Measurements from ENCODE around the gene MACROD2. TPM values are rescaled to one million over a fixed set of nuclear protein-coding genes. Genes with fewer than 3 reads are reported as not detected.

The MACROD2 gene
- total and polyA plus RNA-seq, 2 experiments from 2014 or later = 2.8 to 4.3 TPM

GRCh38 chr20:15675813-15676484, 1680.6 kb downstream of the MACROD2 start:
- no peaks in the 10 kb centered on the region for H3K9me3 Mint-ChIP-seq
- Histone ChIP-seq H2AFZ (no peak overlapping the region), H3F3A (replicated peaks; ENCODE audit: low read depth) (no peaks in the 10 kb centered on the region), H3K79me2 (replicated peaks; ENCODE audit: insufficient read depth) (no peaks in the 10 kb centered on the region), H3K27me3 (ENCODE audit: insufficient read depth) (no peaks in the 10 kb centered on the region), H3K4me1 (ENCODE audit: insufficient read depth) (no peaks in the 10 kb centered on the region), H3K27ac (ENCODE audit: low read depth) (no peak overlapping the region), H4K20me1 (replicated peaks; ENCODE audit: insufficient read depth) (no peaks in the 10 kb centered on the region), H3K9me2 (ENCODE audit: insufficient read depth) (0 out of 2 replicates have a peak, but pooled peaks cover 9% of the 10 kb centered on the region), H3K36me3 (ENCODE audit: insufficient read depth) (no peaks in the 10 kb centered on the region), H3K4me2 (no peak overlapping the region), H3K4me3 (no peak overlapping the region)
- ATAC-seq (no peak), DNase-seq (ENCODE audit: low spot score) (no peak)
- H3K36me3 Mint-ChIP-seq (ENCODE audit: low read depth) = no peaks in the 10 kb centered on the region
- H3K4me3 Mint-ChIP-seq = no peak overlapping the region
- TF ChIP-seq REST (IDR thresholded peaks at IDR 0.05; ENCODE audit: unreplicated experiment) (no peak), EZH2 (IDR thresholded peaks at IDR 0.05; ENCODE audit: low read depth, unreplicated experiment) (no peak), NANOG (IDR thresholded peaks at IDR 0.05; ENCODE audit: borderline replicate concordance) (no peak), ZNF462 (CRISPR knock-in tag; IDR thresholded peaks at IDR 0.05) (no peak), STAT1 (IDR thresholded peaks at IDR 0.05; ENCODE audit: unreplicated experiment) (no peak), POLR2AphosphoS5 (IDR thresholded peaks at IDR 0.05; ENCODE audit: low read depth) (no peak), CREB1 (CRISPR knock-in tag; IDR thresholded peaks at IDR 0.05; ENCODE audit: low read depth) (no peak), ETS1 (IDR thresholded peaks at IDR 0.05) (no peak), ZNF331 (CRISPR knock-in tag; IDR thresholded peaks at IDR 0.05; ENCODE audit: low read depth) (no peak), CTCF (conservative IDR thresholded peaks at IDR 0.05; ENCODE audit: low read depth in 2 of 2) (no peak), ZNF114 (CRISPR knock-in tag; IDR thresholded peaks at IDR 0.05) (no peak)
- no peaks in the 10 kb centered on the region for H3K4me1 Mint-ChIP-seq
- H3K27me3 Mint-ChIP-seq (ENCODE audit: insufficient read depth, low read depth, poor library complexity) = no peaks in the 10 kb centered on the region
- no peak overlapping the region for H3K27ac Mint-ChIP-seq

Data from GM23338 (cell line).